ENCODE results near the gene RNF19B.
A peak's percentile ranks its signal among the peaks of the same experiment; 100 is the strongest.

Gene RNF19B

DNA sequence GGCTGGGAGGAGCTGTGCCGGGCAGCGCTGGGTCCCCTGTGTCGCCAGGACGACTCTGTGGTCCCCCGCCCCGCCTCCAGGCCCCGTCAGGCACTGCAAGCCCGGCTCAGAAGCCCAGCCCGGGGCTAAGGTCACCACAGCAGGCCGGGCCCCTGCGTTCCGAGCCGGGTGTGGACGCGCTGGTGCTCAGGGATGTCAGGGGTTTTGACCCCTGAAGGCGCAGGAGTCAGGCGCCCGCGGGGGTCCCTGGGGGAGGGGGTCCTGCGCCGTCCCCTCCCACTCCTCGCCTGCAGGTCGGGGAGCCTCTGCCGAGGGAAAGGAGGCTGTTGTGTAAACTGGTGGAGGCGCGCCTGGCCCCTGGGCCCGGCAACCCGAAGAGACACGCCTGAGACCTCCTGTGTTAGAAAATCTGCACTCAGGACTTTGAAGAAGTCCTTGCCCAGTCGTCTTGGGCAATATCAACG, 39.7 kb downstream of the RNF19B start:
- H3K4me3 ChIP-seq (ENCODE audit: low read length): no peak overlapping the region
- no peak for DNase-seq
- no peaks in the 10 kb centered on the region for H3K9me3 ChIP-seq (replicated peaks; ENCODE audit: insufficient read depth, low read length)
- no peak overlapping the region for H2AFZ ChIP-seq (ENCODE audit: low read length)
- H3K9me2 ChIP-seq (replicated peaks; ENCODE audit: insufficient read depth, low read length): no peaks in the 10 kb centered on the region
- H3K27ac ChIP-seq (ENCODE audit: low read length): no peak overlapping the region
- H3K4me1 ChIP-seq (ENCODE audit: low read length): peaks cover 5% of the 10 kb centered on the region; the same call in 1 of the 2 replicates
- no peak for TF ChIP-seq EZH2phosphoT487 (IDR thresholded peaks at IDR 0.05; ENCODE audit: low read length)
- peaks cover 12% of the 10 kb centered on the region for H3K27me3 ChIP-seq (replicated peaks; ENCODE audit: insufficient read depth, low read length)
- no peaks in the 10 kb centered on the region for H4K20me1 ChIP-seq (ENCODE audit: insufficient read depth, low read length)
- no peak overlapping the region for H3K9ac ChIP-seq (ENCODE audit: low read length)
- no peak overlapping the region for H3K4me2 ChIP-seq (ENCODE audit: low read depth, low read length)
- H3F3A ChIP-seq (ENCODE audit: insufficient read depth, low read length): no peaks in the 10 kb centered on the region
- H3K36me3 ChIP-seq (replicated peaks; ENCODE audit: insufficient read depth, low read length): no peaks in the 10 kb centered on the region
- no peaks in the 10 kb centered on the region for H3K79me2 ChIP-seq (ENCODE audit: low read length)

- Histone ChIP-seq H3K27ac (ENCODE audit: low read length) (no peak overlapping the region), H3K9me3 (replicated peaks; ENCODE audit: insufficient read depth, low read length) (no peaks in the 10 kb centered on the region), H4K20me1 (ENCODE audit: insufficient read depth, low read length) (no peaks in the 10 kb centered on the region), H3K4me2 (ENCODE audit: low read depth, low read length) (no peak overlapping the region), H3F3A (ENCODE audit: insufficient read depth, low read length) (no peaks in the 10 kb centered on the region), H3K4me3 (ENCODE audit: low read length) (no peak overlapping the region), H3K4me1 (ENCODE audit: low read length) (peaks cover 5% of the 10 kb centered on the region; the same call in 1 of the 2 replicates), H3K9ac (ENCODE audit: low read length) (no peak overlapping the region), H3K27me3 (replicated peaks; ENCODE audit: insufficient read depth, low read length) (peaks cover 12% of the 10 kb centered on the region), H3K79me2 (ENCODE audit: low read length) (no peaks in the 10 kb centered on the region), H3K9me2 (replicated peaks; ENCODE audit: insufficient read depth, low read length) (no peaks in the 10 kb centered on the region), H3K36me3 (replicated peaks; ENCODE audit: insufficient read depth, low read length) (no peaks in the 10 kb centered on the region), H2AFZ (ENCODE audit: low read length) (no peak overlapping the region)
- no peak for DNase-seq
- TF ChIP-seq EZH2phosphoT487 (IDR thresholded peaks at IDR 0.05; ENCODE audit: low read length) (no peak), EZH2 (optimal IDR thresholded peaks at IDR 0.05; ENCODE audit: low read depth, low read length) (no peak), CTCF (IDR thresholded peaks at IDR 0.05; ENCODE audit: low read length) (no peak)
These were observed 43.8 kb downstream of the RNF19B start for GRCh38 chr1:32920833-32921232.

DNA sequence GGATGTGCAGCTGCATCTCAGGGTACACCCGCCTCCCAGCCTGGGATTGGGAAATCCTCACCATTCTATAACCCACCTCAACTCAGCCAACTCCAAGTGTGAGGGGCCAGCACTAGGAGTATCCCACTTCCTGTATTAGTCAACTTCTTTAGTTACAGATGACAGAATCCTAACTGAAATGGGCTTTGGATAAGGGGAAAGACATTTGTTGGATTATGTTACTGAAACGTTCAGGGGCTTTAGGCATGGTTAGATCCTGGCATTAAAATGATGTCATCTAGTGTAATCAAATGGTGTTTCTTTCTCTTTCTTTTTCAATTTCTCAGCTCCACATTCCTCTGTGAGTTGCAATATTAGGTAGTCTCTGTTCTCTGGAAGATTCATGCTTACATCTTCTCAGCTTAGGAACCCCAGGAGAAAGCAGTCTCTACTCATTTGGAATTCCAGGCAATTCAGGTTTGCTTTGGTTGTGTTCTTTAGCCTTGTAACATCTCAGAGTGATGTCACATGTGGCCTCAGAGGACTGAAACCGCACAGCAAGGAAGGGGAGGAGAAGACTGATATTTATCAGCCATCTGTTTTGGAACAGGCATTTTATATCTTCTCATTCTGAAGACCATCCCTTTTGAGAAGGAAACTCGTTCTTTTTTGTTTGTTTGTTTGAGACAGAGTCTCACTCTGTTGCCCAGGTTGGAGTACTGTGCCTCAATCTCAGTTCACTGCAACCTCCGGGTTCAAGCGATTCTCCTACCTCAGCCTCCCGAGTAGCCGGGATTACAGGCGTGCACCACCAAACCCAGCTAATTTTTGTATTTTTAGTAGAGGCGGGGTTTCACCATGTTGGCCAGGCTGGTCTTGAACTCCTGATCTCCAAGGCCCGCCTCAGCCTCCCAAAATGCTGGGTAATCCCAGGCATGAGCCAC, 44.5 kb downstream of the RNF19B start:
- Histone ChIP-seq H3K4me3 (ENCODE audit: low read length) (no peak overlapping the region), H4K20me1 (ENCODE audit: insufficient read depth, low read length) (no peaks in the 10 kb centered on the region), H3K4me2 (ENCODE audit: low read depth, low read length) (peak overlapping the region; percentile 22; the same call in 1 of the 2 replicates), H3K9ac (ENCODE audit: low read length) (no peak overlapping the region), H2AFZ (ENCODE audit: low read length) (peak overlapping the region; percentile 51), H3K4me1 (ENCODE audit: low read length) (peaks cover 5% of the 10 kb centered on the region; the same call in 1 of the 2 replicates), H3K9me3 (replicated peaks; ENCODE audit: insufficient read depth, low read length) (no peaks in the 10 kb centered on the region), H3K27ac (ENCODE audit: low read length) (no peak overlapping the region), H3F3A (ENCODE audit: insufficient read depth, low read length) (no peaks in the 10 kb centered on the region), H3K79me2 (ENCODE audit: low read length) (no peaks in the 10 kb centered on the region), H3K36me3 (replicated peaks; ENCODE audit: insufficient read depth, low read length) (no peaks in the 10 kb centered on the region), H3K27me3 (replicated peaks; ENCODE audit: insufficient read depth, low read length) (peaks cover 7% of the 10 kb centered on the region), H3K9me2 (replicated peaks; ENCODE audit: insufficient read depth, low read length) (no peaks in the 10 kb centered on the region)
- peak; percentile 13 for DNase-seq
- TF ChIP-seq EZH2phosphoT487 (IDR thresholded peaks at IDR 0.05; ENCODE audit: low read length) (no peak), CTCF (IDR thresholded peaks at IDR 0.05; ENCODE audit: low read length) (no peak), EZH2 (optimal IDR thresholded peaks at IDR 0.05; ENCODE audit: low read depth, low read length) (no peak)

- no peak overlapping the region for H3K4me3 ChIP-seq (ENCODE audit: low read length)
- H3K9me3 ChIP-seq (replicated peaks; ENCODE audit: insufficient read depth, low read length): no peaks in the 10 kb centered on the region
- H3K79me2 ChIP-seq (ENCODE audit: low read length): no peaks in the 10 kb centered on the region
- H3K36me3 ChIP-seq (replicated peaks; ENCODE audit: insufficient read depth, low read length): no peaks in the 10 kb centered on the region
- no peaks in the 10 kb centered on the region for H3F3A ChIP-seq (ENCODE audit: insufficient read depth, low read length)
- H3K4me1 ChIP-seq (ENCODE audit: low read length): peaks cover 5% of the 10 kb centered on the region; the same call in 1 of the 2 replicates
- H3K27ac ChIP-seq (ENCODE audit: low read length): no peak overlapping the region
- no peak overlapping the region for H3K9ac ChIP-seq (ENCODE audit: low read length)
- no peak overlapping the region for H2AFZ ChIP-seq (ENCODE audit: low read length)
- no peak for TF ChIP-seq EZH2phosphoT487 (IDR thresholded peaks at IDR 0.05; ENCODE audit: low read length)
- TF ChIP-seq CTCF (IDR thresholded peaks at IDR 0.05; ENCODE audit: low read length): no peak
- no peak for TF ChIP-seq EZH2 (optimal IDR thresholded peaks at IDR 0.05; ENCODE audit: low read depth, low read length)
- no peaks in the 10 kb centered on the region for H3K27me3 ChIP-seq (replicated peaks; ENCODE audit: insufficient read depth, low read length)
- H3K4me2 ChIP-seq (ENCODE audit: low read depth, low read length): no peak overlapping the region
- no peaks in the 10 kb centered on the region for H3K9me2 ChIP-seq (replicated peaks; ENCODE audit: insufficient read depth, low read length)
- no peaks in the 10 kb centered on the region for H4K20me1 ChIP-seq (ENCODE audit: insufficient read depth, low read length)
- no peak for DNase-seq
These were observed 46.4 kb downstream of the RNF19B start for GRCh38 chr1:32918179-32918578.

Data from MM.1S (cell line).